Measurements from ENCODE around the gene CD74. TPM values are rescaled to one million over a fixed set of nuclear protein-coding genes. Genes with fewer than 3 reads are reported as not detected.
"Not testable (repeated sequence)": the region's sequence is repeated elsewhere in the genome, so short reads cannot be mapped to it uniquely, and the experiment has no call there.

CD74 gene
- total and polyA plus RNA-seq, 2 donors (not counting 1 experiment from before 2014, with no cell fraction given), result 1.3 to 5.9 TPM

- Histone ChIP-seq H3K9me3 (ENCODE audit: control insufficient read depth, insufficient read depth, low read depth, low read length) (no peaks in the 10 kb centered on the region), H3K4me1 (ENCODE audit: control insufficient read depth, extremely low read depth, insufficient read depth, low read length) (peaks cover 2% of the 10 kb centered on the region), H3K36me3 (ENCODE audit: control insufficient read depth, insufficient read depth, low read length) (no peaks in the 10 kb centered on the region), H4K20me1 (ENCODE audit: control insufficient read depth, extremely low read depth, insufficient read depth, low read length) (no peaks in the 10 kb centered on the region), H3K27me3 (ENCODE audit: control insufficient read depth, insufficient read depth, low read length) (no peaks in the 10 kb centered on the region), H3K4me3 (replicated peaks in 1 of 4; ENCODE audit: control extremely low read depth in 1 of 4, insufficient read depth in 1 of 4, low read depth in 3 of 4, low read length in 4 of 4) (no peak overlapping the region), H3K9ac (ENCODE audit: insufficient read depth, low read length) (no peak overlapping the region), H3K4me2 (ENCODE audit: extremely low read depth, insufficient read depth, low read length) (no peak overlapping the region), H3K79me2 (ENCODE audit: control insufficient read depth, insufficient read depth, low read length) (no peaks in the 10 kb centered on the region), H2AFZ (ENCODE audit: low read length) (no peak overlapping the region), H3K27ac (ENCODE audit: insufficient read depth, low read length) (no peak overlapping the region)
- DNase-seq (ENCODE audit: low read depth in 2 of 2), result no peak
- TF ChIP-seq EZH2 (IDR thresholded peaks at IDR 0.05; ENCODE audit: low read length, missing control alignments) (no peak), CTCF (conservative IDR thresholded peaks at IDR 0.05 in 1 of 2, IDR thresholded peaks at IDR 0.05 in 1 of 2; ENCODE audit: low read depth in 1 of 2, low read length in 2 of 2) (no peak)
Measured at GRCh38 chr5:150428978-150429377, 16.3 kb upstream of the CD74 start.

DNA sequence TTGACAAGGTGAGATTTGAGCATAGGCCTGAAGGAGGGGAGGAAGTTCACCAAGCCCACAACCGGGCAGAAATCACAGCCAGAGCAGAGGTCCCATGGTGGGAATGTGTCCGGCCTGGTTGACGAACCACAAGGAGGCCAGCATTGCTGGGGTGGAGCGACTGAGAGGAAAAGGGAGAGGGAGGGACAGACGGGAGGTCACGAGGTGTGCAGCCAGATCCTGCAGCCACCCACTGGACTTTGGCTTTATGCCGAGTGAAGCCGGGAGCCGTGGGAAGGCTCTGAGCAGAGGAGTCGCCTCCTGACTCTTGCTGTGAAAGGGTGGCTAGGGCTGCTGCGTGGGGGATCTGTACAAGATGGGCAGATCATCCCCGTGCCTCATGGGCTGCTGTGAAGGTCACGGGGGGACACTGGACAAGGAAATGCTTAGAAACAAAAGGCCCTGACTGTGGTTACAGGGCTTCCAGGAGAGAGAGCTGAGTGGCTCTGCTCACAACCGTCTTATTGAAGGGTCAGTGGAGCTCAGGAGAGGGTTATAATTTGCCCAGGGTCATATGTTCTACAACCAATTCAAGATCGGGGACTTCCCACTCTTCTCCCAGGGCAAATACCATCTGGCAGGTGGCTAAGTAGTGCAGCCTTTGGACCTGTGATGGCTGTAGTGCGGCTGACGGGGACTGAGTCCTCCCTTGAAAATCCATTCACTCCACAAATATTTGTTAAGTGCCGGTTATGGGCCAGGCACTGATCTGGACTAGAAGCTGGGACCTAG, 15.6 kb upstream of the CD74 start:
- DNase-seq (ENCODE audit: low read depth in 2 of 2), result no peak
- Histone ChIP-seq H3K27ac (ENCODE audit: insufficient read depth, low read length) (no peak overlapping the region), H3K4me1 (ENCODE audit: control insufficient read depth, extremely low read depth, insufficient read depth, low read length) (peaks cover 2% of the 10 kb centered on the region), H2AFZ (ENCODE audit: low read length) (peak overlapping the region; percentile 46), H3K4me3 (replicated peaks in 1 of 4; ENCODE audit: control extremely low read depth in 1 of 4, insufficient read depth in 1 of 4, low read depth in 3 of 4, low read length in 4 of 4) (no peak overlapping the region), H3K4me2 (ENCODE audit: extremely low read depth, insufficient read depth, low read length) (no peak overlapping the region), H3K9ac (ENCODE audit: insufficient read depth, low read length) (no peak overlapping the region), H3K27me3 (ENCODE audit: control insufficient read depth, insufficient read depth, low read length) (no peaks in the 10 kb centered on the region), H4K20me1 (ENCODE audit: control insufficient read depth, extremely low read depth, insufficient read depth, low read length) (no peaks in the 10 kb centered on the region), H3K79me2 (ENCODE audit: control insufficient read depth, insufficient read depth, low read length) (no peaks in the 10 kb centered on the region), H3K36me3 (ENCODE audit: control insufficient read depth, insufficient read depth, low read length) (no peaks in the 10 kb centered on the region), H3K9me3 (ENCODE audit: control insufficient read depth, insufficient read depth, low read depth, low read length) (no peaks in the 10 kb centered on the region)
- TF ChIP-seq CTCF (conservative IDR thresholded peaks at IDR 0.05 in 1 of 2, IDR thresholded peaks at IDR 0.05 in 1 of 2; ENCODE audit: low read depth in 1 of 2, low read length in 2 of 2) (no peak), EZH2 (IDR thresholded peaks at IDR 0.05; ENCODE audit: low read length, missing control alignments) (no peak)

- H3K4me1 ChIP-seq (ENCODE audit: control insufficient read depth, extremely low read depth, insufficient read depth, low read length); H3K9me3 ChIP-seq (ENCODE audit: control insufficient read depth, insufficient read depth, low read depth, low read length); H4K20me1 ChIP-seq (ENCODE audit: control insufficient read depth, extremely low read depth, insufficient read depth, low read length); H3K27me3 ChIP-seq (ENCODE audit: control insufficient read depth, insufficient read depth, low read length); H3K4me3 ChIP-seq (replicated peaks in 1 of 4; ENCODE audit: control extremely low read depth in 1 of 4, insufficient read depth in 1 of 4, low read depth in 3 of 4, low read length in 4 of 4); H3K9ac ChIP-seq (ENCODE audit: insufficient read depth, low read length); H3K4me2 ChIP-seq (ENCODE audit: extremely low read depth, insufficient read depth, low read length); DNase-seq (ENCODE audit: low read depth in 2 of 2); H2AFZ ChIP-seq (ENCODE audit: low read length); H3K27ac ChIP-seq (ENCODE audit: insufficient read depth, low read length); H3K79me2 ChIP-seq (ENCODE audit: control insufficient read depth, insufficient read depth, low read length); H3K36me3 ChIP-seq (ENCODE audit: control insufficient read depth, insufficient read depth, low read length): not testable (repeated sequence)
Measured at GRCh38 chr5:150426165-150426564, 13.5 kb upstream of the CD74 start.

Data from fibroblast of lung (primary cell).